K562 (cell line): Measurements from ENCODE around the gene RAB7A.

Experiments
- HDAC2 ChIP-seq: fragments of 450-650 bp; IDR thresholded peaks from 2 replicates; pipeline ENCODE4 v1.6.1; 2016; ENCODE audit warnings: mild to moderate bottlenecking
- NR2C2 ChIP-seq, 2 experiments: fragments of 200-800 bp in 1 of 2; sonication (Bioruptor generic) in 1 of 2; sonication (generic) in 1 of 2; formaldehyde crosslinking in 1 of 2; IDR thresholded peaks; 2 replicates each; pipeline versions ENCODE4 v1.6.1 to v1.8.0; 2016 to 2022; ENCODE audit warnings: mild to moderate bottlenecking in 1 of 2, missing compliant biosample characterization in 1 of 2, missing genetic modification characterization in 1 of 2, missing genetic modification reagents in 1 of 2
- PHF8 ChIP-seq: fragments of 200-600 bp; sonication (generic); IDR thresholded peaks from 2 replicates; pipeline ENCODE4 v1.6.1; 2012; ENCODE audit warnings: mixed run types, mild to moderate bottlenecking, inconsistent platforms, low read length, moderate library complexity, borderline replicate concordance
- POLR2A ChIP-seq: fragments of 450-650 bp; conservative IDR thresholded peaks from 2 replicates; pipeline ENCODE4 v1.6.1; 2016
- SPI1 ChIP-seq: IDR thresholded peaks from 2 replicates; pipeline ENCODE4 v1.6.1; 2011; ENCODE audit warnings: low read depth, low read length, control low read depth, borderline replicate concordance

DNA sequence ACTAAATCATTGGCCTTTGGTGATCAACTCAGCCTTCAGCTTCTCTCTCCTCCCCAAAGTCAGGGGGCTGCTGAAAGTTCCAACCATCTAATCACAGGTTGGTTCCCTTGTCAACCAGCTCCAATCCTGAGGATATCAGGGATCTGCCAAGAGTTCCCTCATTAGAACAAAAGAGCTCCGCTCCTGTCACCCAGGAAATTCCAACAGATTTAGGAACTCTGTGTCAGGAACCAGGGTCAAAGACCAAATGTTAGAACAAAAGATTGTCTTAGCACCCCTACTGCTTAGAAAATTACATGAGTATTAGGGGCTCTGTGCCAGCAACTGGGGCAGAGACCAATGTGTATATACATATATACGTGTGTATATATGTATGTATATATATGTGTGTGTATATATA, 32.3 kb upstream of the RAB7A start:
- no peak for TF ChIP-seq NR2C2 (CRISPR knock-in tag; IDR thresholded peaks at IDR 0.05)
- no peak for TF ChIP-seq NR2C2 (tag; IDR thresholded peaks at IDR 0.05)
- no peak for TF ChIP-seq SPI1
- TF ChIP-seq POLR2A, result no peak
- TF ChIP-seq PHF8, result no peak
- TF ChIP-seq HDAC2, result no peak
